Lower leg skin (tissue), 3 donors: ENCODE results near the gene CFD.

Source experiments
- CTCF ChIP-seq, 3 donors: fragments of 450-650 bp; IDR thresholded peaks; one replicate each; pipeline ENCODE4 v1.5.1; 2016; ENCODE audit warnings: antibody characterized with exemption in 3 of 3, mild to moderate bottlenecking in 3 of 3, moderate library complexity in 2 of 3
- POLR2A ChIP-seq, 2 donors: fragments of 450-650 bp; IDR thresholded peaks; one replicate each; pipeline ENCODE4 v1.6.1; 2016 to 2017; ENCODE audit warnings: antibody characterized with exemption in 2 of 2, mild to moderate bottlenecking in 1 of 2, moderate library complexity in 1 of 2

GRCh38 chr19:912181-913079 lies 53.0 kb downstream of the CFD start:
- TF ChIP-seq CTCF (IDR thresholded peaks at IDR 0.05) (no peak), POLR2A (IDR thresholded peaks at IDR 0.05) (no peak)
